Testis (tissue), 2 donors: ENCODE data around the gene ATG7.

Experiments used
- POLR2A ChIP-seq: fragments of 450-650 bp; IDR thresholded peaks from one replicate; pipeline ENCODE4 v1.6.1; 2017; ENCODE audit warnings: antibody characterized with exemption, mild to moderate bottlenecking, moderate library complexity
- TF ChIP-seq, protein P1 (sequence below), 3 experiments: fragments of 450-650 bp in 2 of 3; fragments of 200-600 bp in 1 of 3; sonication (generic) in 1 of 3; IDR thresholded peaks; one replicate each; pipeline ENCODE4 v1.5.1; 2016 to 2019; ENCODE audit warnings: antibody characterized with exemption in 3 of 3, mild to moderate bottlenecking in 2 of 3, moderate library complexity in 1 of 3

GRCh38 chr3:11544412-11545181, 272.4 kb downstream of the ATG7 start:
- TF ChIP-seq, protein P1, sequence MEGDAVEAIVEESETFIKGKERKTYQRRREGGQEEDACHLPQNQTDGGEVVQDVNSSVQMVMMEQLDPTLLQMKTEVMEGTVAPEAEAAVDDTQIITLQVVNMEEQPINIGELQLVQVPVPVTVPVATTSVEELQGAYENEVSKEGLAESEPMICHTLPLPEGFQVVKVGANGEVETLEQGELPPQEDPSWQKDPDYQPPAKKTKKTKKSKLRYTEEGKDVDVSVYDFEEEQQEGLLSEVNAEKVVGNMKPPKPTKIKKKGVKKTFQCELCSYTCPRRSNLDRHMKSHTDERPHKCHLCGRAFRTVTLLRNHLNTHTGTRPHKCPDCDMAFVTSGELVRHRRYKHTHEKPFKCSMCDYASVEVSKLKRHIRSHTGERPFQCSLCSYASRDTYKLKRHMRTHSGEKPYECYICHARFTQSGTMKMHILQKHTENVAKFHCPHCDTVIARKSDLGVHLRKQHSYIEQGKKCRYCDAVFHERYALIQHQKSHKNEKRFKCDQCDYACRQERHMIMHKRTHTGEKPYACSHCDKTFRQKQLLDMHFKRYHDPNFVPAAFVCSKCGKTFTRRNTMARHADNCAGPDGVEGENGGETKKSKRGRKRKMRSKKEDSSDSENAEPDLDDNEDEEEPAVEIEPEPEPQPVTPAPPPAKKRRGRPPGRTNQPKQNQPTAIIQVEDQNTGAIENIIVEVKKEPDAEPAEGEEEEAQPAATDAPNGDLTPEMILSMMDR (IDR thresholded peaks at IDR 0.05): no peak
- no peak for TF ChIP-seq POLR2A
